Endothelial cell of umbilical vein (primary cell): ENCODE data around the gene IVD. TPM values are rescaled to one million over a fixed set of nuclear protein-coding genes. Genes with fewer than 3 reads are reported as not detected.

Source experiments
- BruUV-seq: library from RNA; stranded (reverse); fragments of 400-500 nt; replicated peaks from 2 replicates; lab custom pipeline; 2021; lab: Mats Ljungman, UMichigan
- CTCF ChIA-PET: fragments of 300-600, 350-600 bp; sonication (Branson Sonifier 250); formaldehyde crosslinking; loops from one replicate; lab custom pipeline; 2021; ENCODE audit warnings: antibody characterized with exemption, inconsistent platforms; lab: Charles Lee
- POLR2A ChIA-PET: fragments of 300-600, 350-600 bp; sonication (Branson Sonifier 250); formaldehyde crosslinking; loops from one replicate; lab custom pipeline; 2021; ENCODE audit warnings: antibody characterized with exemption, inconsistent platforms; lab: Charles Lee
- DNase-seq: peaks from one replicate; pipeline ENCODE4 v3.0.0-alpha.2; 2011; ENCODE audit warnings: low read depth, low spot score
- FAIRE-seq: peaks from 2 replicates; lab custom pipeline; 2011; peaks lifted over from hg19 to GRCh38; lab: Jason Lieb, UNC
- H2AFZ ChIP-seq: 2 replicates; pipeline ENCODE4 v1.6.0; 2012; ENCODE audit warnings: low read depth, low read length, control low read depth, inconsistent platforms
- H3K27ac ChIP-seq: 2 replicates; pipeline ENCODE4 v1.5.1; 2011; ENCODE audit warnings: low read depth, mild to moderate bottlenecking, control low read depth, low read length, moderate library complexity; ENCODE audit not compliant: insufficient read depth
- H3K27me3 ChIP-seq, 2 experiments: 2 replicates each; pipeline versions ENCODE4 v1.6.0 to v1.6.1; 2011; ENCODE audit warnings: low read length in 2 of 2, mixed read lengths in 1 of 2; ENCODE audit not compliant: control insufficient read depth in 2 of 2, insufficient read depth in 2 of 2
- H3K36me3 ChIP-seq, 2 experiments: 2 replicates in 1 of 2; 3 replicates in 1 of 2; pipeline ENCODE4 v1.5.1; 2011; ENCODE audit warnings: low read length in 2 of 2, mild to moderate bottlenecking in 1 of 2, moderate library complexity in 1 of 2; ENCODE audit not compliant: control insufficient read depth in 2 of 2, insufficient read depth in 2 of 2; ENCODE audit errors: extremely low read depth in 1 of 2
- H3K4me1 ChIP-seq: 3 replicates; pipeline ENCODE4 v1.5.1; 2011; ENCODE audit warnings: mild to moderate bottlenecking, low read length; ENCODE audit not compliant: control insufficient read depth, insufficient read depth; ENCODE audit errors: extremely low read depth
- H3K4me2 ChIP-seq: 2 replicates; pipeline ENCODE4 v1.6.1; 2011; ENCODE audit warnings: low read length, control low read depth, mixed read lengths; ENCODE audit not compliant: insufficient read depth
- H3K4me3 ChIP-seq, 3 experiments: fragments of 200-600 bp in 1 of 3; sonication (generic), shearing (Covaris generic) in 1 of 3; replicated peaks in 1 of 3; 2 replicates each; pipeline ENCODE4 v1.5.1; 2011 to 2016; ENCODE audit warnings: control low read depth in 3 of 3, low read length in 3 of 3, mild to moderate bottlenecking in 2 of 3, inconsistent platforms in 1 of 3, low read depth in 1 of 3, moderate library complexity in 1 of 3; ENCODE audit not compliant: insufficient read depth in 1 of 3
- H3K79me2 ChIP-seq: 2 replicates; pipeline ENCODE4 v1.6.0; 2012; ENCODE audit warnings: low read length, inconsistent platforms; ENCODE audit not compliant: control insufficient read depth, insufficient read depth
- H3K9ac ChIP-seq: replicated peaks from 2 replicates; pipeline ENCODE3; 2011; ENCODE audit warnings: low read length, control low read depth; ENCODE audit not compliant: insufficient read depth; ENCODE audit errors: extremely low read depth
- H3K9me1 ChIP-seq: replicated peaks from 3 replicates; pipeline ENCODE4 v1.6.0; 2011; ENCODE audit warnings: mild to moderate bottlenecking, low read length; ENCODE audit not compliant: control insufficient read depth, insufficient read depth; ENCODE audit errors: extremely low read depth
- H3K9me3 ChIP-seq: replicated peaks from 2 replicates; pipeline ENCODE4 v1.5.1; 2012; ENCODE audit warnings: low read length, inconsistent platforms; ENCODE audit not compliant: control insufficient read depth, insufficient read depth
- H4K20me1 ChIP-seq: replicated peaks from 2 replicates; pipeline ENCODE3; 2011; ENCODE audit warnings: mild to moderate bottlenecking, low read length; ENCODE audit not compliant: control insufficient read depth, insufficient read depth; ENCODE audit errors: extremely low read depth
- EZH2 ChIP-seq: IDR thresholded peaks from 2 replicates; pipeline ENCODE4 v1.6.1; 2012; ENCODE audit warnings: borderline replicate concordance, low read depth, mild to moderate bottlenecking, moderate library complexity, low read length, inconsistent platforms; ENCODE audit not compliant: severe bottlenecking
- GATA2 ChIP-seq: IDR thresholded peaks from 2 replicates; pipeline ENCODE4 v1.7.0; 2011; ENCODE audit warnings: low read depth, mild to moderate bottlenecking, moderate library complexity, mixed read lengths, low read length; ENCODE audit not compliant: insufficient read length, insufficient read depth
- MYC ChIP-seq: IDR thresholded peaks from one replicate; pipeline ENCODE4 v1.6.1; 2011; ENCODE audit warnings: mild to moderate bottlenecking, low read depth, low read length
- dilution Hi-C: fragments of 300-500 bp; cut with MboI; formaldehyde crosslinking; loops from one replicate; pipeline ENCODE4 v1.15.0; 2019; ENCODE audit warnings: low sequenced_read_pairs; ENCODE audit not compliant: extremely low pct_ligation_motif_present
- intact Hi-C: fragments of 100-400 bp; cut with micrococcal nuclease; formaldehyde crosslinking; loops from one replicate; pipeline ENCODE4 v1.10.0; 2022
- polyA plus RNA-seq, 4 experiments: library from polyadenylated mRNA; depleted of rRNA in 3 of 4; stranded (reverse) in 3 of 4; unstranded in 1 of 4; fragments of >200 nt; gene quantifications; 2 replicates each; pipeline versions ENCODE4 v1.2.1 to v1.2.3, GENCODE V29; 2011 to 2012; ENCODE audit warnings: missing spikeins in 1 of 4
- total RNA-seq: library from RNA; stranded (reverse); gene quantifications from 2 replicates; pipeline ENCODE4 v1.2.3, GENCODE V29; 2021

IVD gene
- total and polyA plus RNA-seq, 2 donors (not counting 3 experiments of a cell fraction or from before 2014, with no cell fraction given), result 34.1 to 62.5 TPM

DNA sequence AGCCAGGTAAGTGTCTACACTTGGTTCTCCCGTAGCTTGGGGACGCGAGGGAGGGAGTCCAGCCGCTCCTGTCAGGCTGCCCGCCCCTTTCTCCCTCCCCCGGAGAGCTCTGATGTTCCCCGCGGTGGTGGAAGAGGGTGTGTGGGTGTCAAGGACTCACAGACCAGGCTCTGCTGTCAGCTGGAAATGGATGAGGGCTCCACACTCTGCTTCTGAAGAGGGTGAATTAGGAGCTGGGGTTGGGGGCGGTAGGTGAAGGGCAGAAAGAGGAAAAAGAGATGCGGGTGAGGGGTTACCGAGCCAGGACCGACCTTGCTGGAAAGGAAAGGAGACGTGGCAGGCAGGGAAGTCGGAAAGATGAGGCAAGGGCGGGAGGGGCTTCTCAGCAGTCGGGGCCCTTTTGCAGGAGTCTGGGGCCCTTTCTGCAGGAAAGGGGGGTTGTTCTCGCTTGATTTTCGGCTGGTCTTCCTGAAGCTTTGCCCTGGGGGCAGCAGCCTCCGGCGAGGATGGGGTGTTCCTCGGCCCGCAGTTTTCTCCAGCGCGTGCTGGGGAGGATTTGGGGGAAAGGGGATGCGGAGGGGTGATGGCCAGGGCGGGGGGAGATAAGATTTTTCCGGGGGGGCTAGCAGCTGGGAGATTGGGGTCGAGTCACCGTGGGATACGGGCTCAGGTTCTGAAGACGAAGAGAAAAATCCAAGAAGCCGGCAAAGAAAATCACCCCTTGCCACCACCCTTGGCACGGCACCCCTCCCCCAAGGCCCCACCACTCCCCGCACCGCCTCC, 34.6 kb downstream of the IVD start:
- peak; percentile 49 for TF ChIP-seq EZH2
- TF ChIP-seq GATA2, result no peak
- TF ChIP-seq MYC, result no peak
- peaks cover 6% of the 10 kb centered on the region for H3K4me1 ChIP-seq
- intact Hi-C loops (loop anchor here (2.0 to 5.0 kb wide), 2 partner anchors 31 to 67 kb away; partner anchors contain the start of gene CHST14), dilution Hi-C loops (no loop called here)
- no peak overlapping the region for H3K9ac ChIP-seq
- peak; percentile 17 for DNase-seq
- no peaks in the 10 kb centered on the region for H3K36me3 ChIP-seq
- peaks cover 21% of the 10 kb centered on the region for H3K79me2 ChIP-seq
- H3K4me3 ChIP-seq, result peak overlapping the region; percentile 36 to 91 (median 62)
- no peak for FAIRE-seq
- ChIA-PET POLR2A (interaction anchor here (0.7 kb wide), 1 partner anchor 502 kb away, joined by 4 read pairs; no protein-coding TSS in a partner anchor), CTCF (interaction anchor here (0.6 to 1.8 kb wide), 14 partner anchors 9 to 306 kb away, joined by 3 to 5 read pairs (median 4); partner anchors contain the start of gene IVD)
- H2AFZ ChIP-seq, result peak overlapping the region; percentile 37
- H3K4me2 ChIP-seq, result peak overlapping the region; percentile 75
- H3K9me1 ChIP-seq, result no peaks in the 10 kb centered on the region
- no peak overlapping the region for H3K27ac ChIP-seq
- BruUV-seq, result no TSS peak
- peaks cover 2% of the 10 kb centered on the region for H4K20me1 ChIP-seq
- peaks cover 45 to 49% of the 10 kb centered on the region in 2 experiments for H3K27me3 ChIP-seq
- no peaks in the 10 kb centered on the region for H3K9me3 ChIP-seq
